GM19238 (cell line): ENCODE data around the gene NHS.
A peak's percentile ranks its signal among the peaks of the same experiment; 100 is the strongest.

Experiments
- DNase-seq: peaks from one replicate; pipeline ENCODE4 v3.0.0; 2011; ENCODE audit warnings: low spot score; ENCODE audit not compliant: insufficient read length

Gene NHS

DNA sequence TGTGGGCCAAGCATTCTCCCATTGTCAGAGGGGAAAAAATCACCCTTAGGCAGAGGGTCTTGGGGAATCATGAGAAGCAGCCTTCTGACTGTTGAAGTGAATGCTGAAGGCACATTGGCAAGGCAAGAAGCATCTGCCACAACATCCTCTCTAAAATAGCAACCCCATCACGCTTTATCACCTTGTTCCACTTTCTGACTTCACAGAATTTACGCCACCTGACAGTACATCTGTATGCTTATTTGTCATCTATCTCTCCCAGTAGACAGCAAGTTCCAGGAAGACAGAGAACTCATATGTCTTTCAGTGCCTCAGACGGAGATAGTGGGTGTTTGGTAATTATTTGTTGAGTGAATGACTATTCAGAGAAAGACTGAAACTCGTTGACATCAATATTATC, 293.9 kb downstream of the NHS start:
- DNase-seq: no peak

GRCh38 chrX:17669458-17669857, 294.5 kb downstream of the NHS start:
- no peak for DNase-seq

- DNase-seq: no peak
These were observed 294.9 kb downstream of the NHS start for GRCh38 chrX:17669891-17670290.

DNA sequence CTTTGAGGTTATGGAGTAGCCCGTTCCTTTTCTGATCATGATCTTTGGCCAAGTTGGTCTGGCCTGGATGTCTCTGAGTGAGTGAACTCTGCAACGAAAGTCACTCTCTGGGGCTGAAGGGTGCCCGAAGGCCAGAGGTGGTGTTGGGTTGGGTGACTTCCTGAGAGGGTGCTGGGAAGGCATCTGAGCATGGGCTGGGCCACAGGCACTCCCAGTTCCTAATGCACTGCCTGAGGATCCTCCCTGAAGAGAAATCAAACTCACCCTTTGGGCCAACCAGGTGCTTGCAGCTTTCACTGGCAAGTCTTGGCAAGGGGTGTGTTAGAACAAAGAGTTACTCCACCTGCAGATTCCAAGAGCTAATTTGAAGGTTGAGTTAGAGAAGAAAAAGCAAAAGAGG, 295.9 kb downstream of the NHS start:
- no peak for DNase-seq

DNA sequence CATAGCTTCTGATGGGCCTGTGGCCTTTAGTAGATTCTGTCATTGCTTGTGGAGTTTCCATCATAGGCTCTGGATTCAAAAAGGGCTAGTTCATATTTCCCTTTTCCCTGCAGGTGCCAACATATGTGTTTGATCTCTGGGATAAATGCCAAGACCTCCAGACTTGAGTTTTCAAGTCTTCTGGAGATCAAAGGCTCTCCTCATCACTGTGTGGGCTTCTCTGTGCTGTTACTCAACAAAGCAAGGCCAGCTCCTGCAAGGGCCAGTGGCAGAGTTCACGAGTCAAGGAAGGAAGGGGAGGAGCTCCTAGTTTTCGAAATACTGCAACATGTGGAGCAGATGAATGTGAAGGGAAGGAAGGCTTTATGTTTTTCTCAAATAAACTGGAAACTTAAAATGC, 299.6 kb downstream of the NHS start:
- DNase-seq: no peak

DNA sequence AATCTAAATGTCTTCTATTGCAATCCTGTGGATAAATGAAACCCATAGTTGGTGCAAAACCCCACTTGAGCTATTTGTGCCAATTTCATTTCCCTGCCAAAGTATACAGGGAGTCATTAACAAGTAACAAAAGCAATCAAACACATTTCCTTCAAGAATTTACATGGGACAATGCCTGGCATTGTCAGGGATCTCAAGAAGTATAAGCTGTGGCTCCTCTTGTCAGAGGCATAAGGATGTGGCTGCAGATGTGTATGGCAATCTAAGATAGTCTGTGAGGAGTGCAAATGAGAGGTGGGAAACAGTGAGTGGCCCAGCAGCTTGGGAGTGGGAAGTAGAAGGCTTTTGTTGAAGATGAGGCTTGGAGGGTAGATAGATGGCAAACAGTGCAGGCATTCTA, 304.3 kb downstream of the NHS start:
- no peak for DNase-seq

DNA sequence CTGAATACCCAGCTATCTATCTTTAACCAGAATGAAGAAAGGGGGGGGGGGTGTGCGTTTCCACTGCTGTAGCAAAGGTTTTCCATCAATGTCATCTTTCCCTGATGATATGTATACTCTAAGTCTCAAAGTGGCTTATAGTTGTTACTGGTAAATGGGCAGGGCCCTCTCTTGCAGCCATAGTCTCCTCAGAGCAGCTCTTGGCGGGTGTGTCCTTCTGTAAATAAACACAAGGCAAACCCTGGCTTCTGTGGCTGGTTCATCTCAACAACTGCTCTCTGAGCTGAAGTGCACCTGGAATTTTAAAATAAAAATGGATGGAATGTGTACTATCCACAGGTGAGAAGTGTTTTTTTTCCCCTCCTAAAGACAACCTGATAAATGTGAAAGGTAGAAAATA, 304.8 kb downstream of the NHS start:
- no peak for DNase-seq

DNA sequence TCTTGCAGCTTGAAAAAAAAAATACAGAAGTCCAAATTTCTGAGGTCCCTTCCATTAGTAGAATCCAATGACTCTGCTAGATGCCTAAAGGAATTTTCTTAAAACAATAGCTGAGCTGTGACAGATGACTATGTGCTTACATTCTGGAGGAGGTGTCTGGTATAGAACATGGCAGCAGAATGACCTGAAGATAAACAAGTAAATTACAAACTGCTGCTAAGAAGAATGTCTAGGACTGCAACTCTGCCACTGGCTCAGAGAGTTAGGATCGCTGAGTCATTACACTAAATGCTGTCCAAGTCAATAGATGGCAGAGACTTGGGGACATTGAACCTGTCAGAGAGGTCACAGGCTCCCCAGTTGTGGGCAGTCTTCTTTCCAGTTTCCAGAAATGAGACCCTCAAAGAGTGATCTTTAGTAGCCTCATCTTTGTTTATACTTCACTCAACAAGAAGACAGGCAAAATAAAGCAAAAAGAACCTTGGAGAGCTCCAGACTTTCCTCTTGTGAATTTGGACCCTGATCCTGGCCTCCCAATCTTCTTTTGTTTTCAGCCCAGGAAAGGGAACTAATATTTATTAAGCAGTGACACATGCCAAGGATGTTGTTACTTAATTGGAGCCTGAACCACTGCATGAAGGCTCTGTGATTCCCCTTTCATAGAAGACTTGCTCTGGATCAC, 305.9 kb downstream of the NHS start:
- no peak for DNase-seq

- DNase-seq: no peak
These were observed 307.3 kb downstream of the NHS start for GRCh38 chrX:17682259-17682658.

DNA sequence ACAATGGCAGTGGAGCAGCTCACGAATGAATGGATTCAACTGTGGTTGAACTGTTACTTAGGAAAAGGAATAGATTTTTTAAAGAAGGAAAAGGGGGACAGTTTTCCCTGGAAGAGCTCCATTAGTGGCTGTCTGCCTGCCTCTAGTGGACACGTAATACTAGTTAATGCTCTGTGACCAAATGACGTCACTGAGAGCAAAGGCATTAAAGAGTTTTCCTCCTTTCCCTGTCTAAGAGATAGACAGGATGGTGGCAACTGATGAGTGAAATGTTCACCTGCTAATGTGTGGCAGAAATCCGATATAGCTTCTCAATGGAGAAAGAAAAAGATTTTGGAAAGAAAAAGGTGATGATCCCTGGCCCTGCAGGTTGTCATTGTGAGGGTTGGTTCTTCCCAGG, 310.0 kb downstream of the NHS start:
- DNase-seq: no peak

DNA sequence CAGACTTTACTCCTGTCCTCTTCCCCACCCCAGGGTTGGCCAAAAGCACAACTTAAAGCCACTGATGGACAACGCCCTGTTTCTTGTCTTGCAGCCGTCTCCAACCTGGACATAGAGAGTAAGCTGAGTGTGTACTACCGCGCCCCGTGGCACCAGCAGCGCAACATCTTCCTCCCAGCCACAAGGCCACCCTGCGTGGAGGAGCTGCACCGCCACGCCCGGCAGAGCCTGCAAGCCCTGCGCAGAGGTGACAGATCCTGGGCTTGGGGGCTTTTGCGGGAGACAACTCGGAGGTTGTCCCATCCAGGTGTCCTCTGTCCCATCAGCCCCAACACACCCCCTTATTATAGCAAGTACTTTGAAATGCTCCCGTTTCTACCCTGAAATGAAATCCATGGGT, 312.6 kb downstream of the NHS start:
- DNase-seq: no peak

GRCh38 chrX:17689971-17690409, 315.0 kb downstream of the NHS start:
- peak; percentile 5 for DNase-seq

GRCh38 chrX:17692709-17693346, 317.8 kb downstream of the NHS start:
- no peak for DNase-seq

- no peak for DNase-seq
These were observed 322.2 kb downstream of the NHS start for GRCh38 chrX:17697191-17697590.

DNA sequence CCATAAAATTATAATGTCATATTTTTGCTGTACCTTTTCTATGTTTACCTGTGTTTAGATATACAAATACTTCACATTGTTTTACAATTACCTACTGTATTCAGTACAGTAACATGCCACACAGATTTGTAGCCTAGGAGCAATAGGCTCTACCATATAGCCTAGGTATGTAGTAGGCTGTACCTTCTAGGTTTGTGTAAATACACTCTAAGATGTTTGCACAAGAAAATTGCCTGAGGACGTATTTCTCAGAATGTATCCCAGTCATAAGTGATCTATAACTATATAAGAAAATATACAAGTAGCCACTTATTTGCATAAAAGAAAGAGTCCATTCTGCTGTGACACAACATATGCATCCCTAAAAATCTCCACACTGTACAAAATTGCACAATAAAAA, 326.0 kb downstream of the NHS start:
- DNase-seq: no peak

- DNase-seq: no peak
These were observed 328.2 kb downstream of the NHS start for GRCh38 chrX:17703201-17703600.

- DNase-seq: no peak
These were observed 330.2 kb downstream of the NHS start for GRCh38 chrX:17705211-17705610.

DNA sequence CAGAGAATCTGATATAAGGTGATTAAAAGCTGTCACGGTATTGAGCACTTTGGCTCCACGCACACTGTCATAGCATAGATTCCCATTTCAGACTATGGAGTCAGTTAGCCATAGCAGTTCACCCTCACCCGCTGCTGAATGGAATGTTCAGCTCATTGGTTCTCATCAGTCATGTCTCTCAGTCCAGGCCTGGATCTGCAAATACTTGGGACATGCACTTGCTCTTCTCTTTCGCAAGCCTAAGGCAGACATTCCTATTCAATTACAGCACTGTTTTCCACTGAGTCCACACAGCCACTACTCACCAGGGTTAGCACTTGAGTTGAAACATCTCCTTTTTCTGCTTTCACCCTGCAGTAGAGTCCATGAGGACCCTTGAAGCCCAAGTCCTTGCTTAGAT, 331.7 kb downstream of the NHS start:
- no peak for DNase-seq

- no peak for DNase-seq
These were observed 332.7 kb downstream of the NHS start for GRCh38 chrX:17707731-17708130.

GRCh38 chrX:17710871-17711301, 335.9 kb downstream of the NHS start:
- DNase-seq: no peak

- no peak for DNase-seq
These were observed 338.3 kb downstream of the NHS start for GRCh38 chrX:17713288-17713687.

DNA sequence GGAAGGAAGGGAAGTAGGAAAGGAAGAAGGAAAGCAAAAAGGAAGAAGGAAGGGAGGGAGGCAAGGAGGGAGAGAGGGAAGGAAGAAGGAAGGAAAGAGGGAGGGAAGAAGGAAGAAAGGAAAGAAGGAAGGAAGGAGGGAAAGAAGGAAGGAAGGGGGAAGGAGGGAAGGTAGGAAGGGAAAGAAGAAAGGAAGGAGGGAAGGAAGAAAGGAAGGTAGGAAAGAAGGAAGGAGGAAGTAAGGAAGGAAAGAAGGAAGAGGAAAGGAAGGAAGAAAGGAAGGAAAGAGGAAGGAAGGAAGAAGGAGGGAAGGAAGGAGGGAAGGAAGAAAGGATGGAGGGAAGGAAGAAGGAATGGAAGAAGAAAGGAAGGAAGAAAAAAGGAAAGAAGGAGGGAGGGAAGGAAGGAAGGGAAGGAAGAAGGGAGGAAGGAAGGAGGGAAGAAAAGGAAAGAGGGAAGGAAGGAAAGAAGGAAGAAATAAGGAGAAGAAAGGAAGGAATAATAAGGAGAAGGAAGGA, 343.7 kb downstream of the NHS start:
- no peak for DNase-seq

DNA sequence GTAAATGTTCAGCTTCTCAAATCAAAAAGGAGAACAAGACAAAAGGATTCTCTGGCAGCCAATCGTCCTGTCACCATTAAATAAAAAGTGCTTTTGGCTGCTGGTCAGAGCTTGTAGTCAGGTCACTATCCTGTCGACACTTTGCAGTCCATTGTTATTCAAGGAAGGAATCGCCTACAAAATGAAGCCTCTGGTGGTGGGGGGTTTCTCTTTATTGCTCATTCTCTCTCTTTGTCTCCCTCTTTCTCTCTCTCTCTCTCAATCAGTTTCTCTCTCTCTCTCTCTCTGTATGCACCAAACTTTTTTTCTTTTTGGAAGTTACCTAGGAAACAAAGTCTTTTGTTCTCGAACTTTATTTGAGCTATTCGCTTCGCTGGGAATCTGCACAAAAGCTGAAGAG, 344.7 kb downstream of the NHS start:
- DNase-seq: no peak
